DND-41 (cell line): ENCODE data around the gene C1orf116.

Source experiments
- ATAC-seq: fragments of 200-7000 bp; cut with Tn5 transposase; 3 replicates; pipeline ENCODE4 v1.9.1; 2021; ENCODE audit warnings: low read depth; ENCODE audit not compliant: insufficient read depth
- DNase-seq: peaks from one replicate; pipeline ENCODE4 v3.0.0-alpha.2; 2020
- H2AFZ ChIP-seq: 2 replicates; pipeline ENCODE4 v1.6.0; 2012; ENCODE audit warnings: low read depth, low read length
- H3K27ac ChIP-seq: 2 replicates; pipeline ENCODE4 v1.5.1; 2012; ENCODE audit warnings: low read length, inconsistent platforms
- H3K27me3 ChIP-seq: fragments of 200-600 bp; sonication (generic); 2 replicates; pipeline ENCODE4 v1.6.0; 2012; ENCODE audit warnings: low read length, mild to moderate bottlenecking, inconsistent platforms; ENCODE audit not compliant: insufficient read depth, poor library complexity
- H3K36me3 ChIP-seq: 2 replicates; pipeline ENCODE4 v1.5.1; 2012; ENCODE audit warnings: low read length, inconsistent platforms; ENCODE audit not compliant: insufficient read depth
- H3K4me1 ChIP-seq: 2 replicates; pipeline ENCODE4 v1.5.1; 2012; ENCODE audit warnings: mild to moderate bottlenecking, low read length; ENCODE audit not compliant: insufficient read depth
- H3K4me2 ChIP-seq: 2 replicates; pipeline ENCODE4 v1.6.0; 2012; ENCODE audit warnings: mild to moderate bottlenecking, moderate library complexity, low read length, inconsistent platforms; ENCODE audit not compliant: insufficient read depth
- H3K4me3 ChIP-seq, 2 experiments: fragments of 200-600 bp in 1 of 2; shearing (Covaris generic) in 1 of 2; 2 replicates each; pipeline ENCODE4 v1.5.1; 2012 to 2016; ENCODE audit warnings: inconsistent platforms in 2 of 2, low read length in 2 of 2, mild to moderate bottlenecking in 2 of 2, low read depth in 1 of 2, moderate library complexity in 1 of 2
- H3K79me2 ChIP-seq: 2 replicates; pipeline ENCODE4 v1.6.0; 2012; ENCODE audit warnings: low read length, inconsistent platforms; ENCODE audit not compliant: insufficient read depth
- H3K9ac ChIP-seq: 2 replicates; pipeline ENCODE4 v1.6.0; 2012; ENCODE audit warnings: low read depth, mild to moderate bottlenecking, inconsistent platforms, low read length, moderate library complexity
- H3K9me3 ChIP-seq: 2 replicates; pipeline ENCODE4 v1.5.1; 2012; ENCODE audit warnings: low read length, moderate library complexity, mild to moderate bottlenecking, inconsistent platforms; ENCODE audit not compliant: insufficient read depth, severe bottlenecking
- H4K20me1 ChIP-seq: 2 replicates; pipeline ENCODE4 v1.6.0; 2012; ENCODE audit warnings: low read length; ENCODE audit not compliant: insufficient read depth
- EZH2 ChIP-seq: IDR thresholded peaks from 3 replicates; pipeline ENCODE4 v1.6.1; 2012; ENCODE audit warnings: borderline replicate concordance, low read depth, mild to moderate bottlenecking, moderate library complexity, low read length, inconsistent platforms; ENCODE audit not compliant: severe bottlenecking
- TF ChIP-seq, protein P1 (sequence below): IDR thresholded peaks from 2 replicates; pipeline ENCODE4 v1.5.1; 2012; ENCODE audit warnings: borderline replicate concordance, low read length, moderate library complexity, mild to moderate bottlenecking; ENCODE audit not compliant: poor library complexity, severe bottlenecking; ENCODE audit errors: extremely low read depth

Gene C1orf116

GRCh38 chr1:207009945-207010344, 22.6 kb downstream of the C1orf116 start:
- H3K9ac ChIP-seq, result no peak overlapping the region
- H3K4me1 ChIP-seq, result no peaks in the 10 kb centered on the region
- no peaks in the 10 kb centered on the region for H3K79me2 ChIP-seq
- ATAC-seq (no peak), DNase-seq (no peak)
- H2AFZ ChIP-seq, result no peak overlapping the region
- H3K4me2 ChIP-seq, result no peak overlapping the region
- no peak for TF ChIP-seq EZH2
- TF ChIP-seq, protein P1, sequence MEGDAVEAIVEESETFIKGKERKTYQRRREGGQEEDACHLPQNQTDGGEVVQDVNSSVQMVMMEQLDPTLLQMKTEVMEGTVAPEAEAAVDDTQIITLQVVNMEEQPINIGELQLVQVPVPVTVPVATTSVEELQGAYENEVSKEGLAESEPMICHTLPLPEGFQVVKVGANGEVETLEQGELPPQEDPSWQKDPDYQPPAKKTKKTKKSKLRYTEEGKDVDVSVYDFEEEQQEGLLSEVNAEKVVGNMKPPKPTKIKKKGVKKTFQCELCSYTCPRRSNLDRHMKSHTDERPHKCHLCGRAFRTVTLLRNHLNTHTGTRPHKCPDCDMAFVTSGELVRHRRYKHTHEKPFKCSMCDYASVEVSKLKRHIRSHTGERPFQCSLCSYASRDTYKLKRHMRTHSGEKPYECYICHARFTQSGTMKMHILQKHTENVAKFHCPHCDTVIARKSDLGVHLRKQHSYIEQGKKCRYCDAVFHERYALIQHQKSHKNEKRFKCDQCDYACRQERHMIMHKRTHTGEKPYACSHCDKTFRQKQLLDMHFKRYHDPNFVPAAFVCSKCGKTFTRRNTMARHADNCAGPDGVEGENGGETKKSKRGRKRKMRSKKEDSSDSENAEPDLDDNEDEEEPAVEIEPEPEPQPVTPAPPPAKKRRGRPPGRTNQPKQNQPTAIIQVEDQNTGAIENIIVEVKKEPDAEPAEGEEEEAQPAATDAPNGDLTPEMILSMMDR, result no peak
- H3K4me3 ChIP-seq, result no peak overlapping the region
- peaks cover 38% of the 10 kb centered on the region for H3K27me3 ChIP-seq
- no peaks in the 10 kb centered on the region for H3K36me3 ChIP-seq
- no peaks in the 10 kb centered on the region for H4K20me1 ChIP-seq
- no peaks in the 10 kb centered on the region for H3K9me3 ChIP-seq
- no peak overlapping the region for H3K27ac ChIP-seq

- Histone ChIP-seq H3K4me1 (no peaks in the 10 kb centered on the region), H2AFZ (no peak overlapping the region)
Observed at GRCh38 chr1:207009182-207009850, 23.2 kb downstream of the C1orf116 start.

DNA sequence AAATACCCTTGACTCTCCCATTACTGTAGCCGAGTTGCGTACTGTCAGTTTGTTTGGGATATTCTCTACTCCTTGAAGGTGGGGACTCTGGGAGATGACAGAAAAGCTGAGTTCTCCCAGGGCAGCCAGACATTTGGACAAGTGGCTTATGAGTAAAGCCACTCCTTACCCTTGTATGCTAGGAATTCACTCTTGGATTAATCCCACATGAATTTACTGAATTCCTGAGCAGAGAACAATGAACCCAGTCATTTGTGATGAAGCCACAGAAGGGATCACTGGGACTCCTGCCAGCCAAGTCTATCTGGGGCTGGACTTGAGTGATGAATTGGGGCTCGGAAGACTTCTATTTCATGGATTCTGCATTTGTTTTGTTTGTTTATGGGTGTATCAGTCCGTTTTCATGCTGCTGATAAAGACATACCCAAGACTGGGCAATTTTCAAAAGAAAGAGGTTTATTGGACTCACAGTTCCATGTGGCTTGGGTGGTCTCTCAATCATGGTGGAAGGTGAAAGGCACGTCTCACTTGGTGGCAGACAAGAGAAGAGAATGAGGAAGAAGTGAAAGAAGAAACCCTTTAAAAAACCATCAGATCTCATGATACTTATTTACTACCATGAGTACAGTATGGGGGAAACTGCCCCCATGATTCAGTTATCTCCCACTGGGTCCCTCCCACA, 25.1 kb downstream of the C1orf116 start:
- Histone ChIP-seq H3K36me3 (no peaks in the 10 kb centered on the region), H3K4me3 (no peak overlapping the region), H3K79me2 (no peaks in the 10 kb centered on the region), H4K20me1 (no peaks in the 10 kb centered on the region), H3K4me2 (no peak overlapping the region), H2AFZ (no peak overlapping the region), H3K9ac (no peak overlapping the region), H3K4me1 (no peaks in the 10 kb centered on the region), H3K9me3 (no peaks in the 10 kb centered on the region), H3K27me3 (peaks cover 24% of the 10 kb centered on the region), H3K27ac (no peak overlapping the region)
- TF ChIP-seq, protein P1, result no peak
- TF ChIP-seq EZH2, result no peak
- DNase-seq (no peak), ATAC-seq (no peak)

More at GRCh38 chr1:207009182-207009850, 23.2 kb downstream of the C1orf116 start:
- H3K27me3 ChIP-seq, result peaks cover 36% of the 10 kb centered on the region
- H4K20me1 ChIP-seq, result no peaks in the 10 kb centered on the region
- no peak overlapping the region for H3K27ac ChIP-seq
- H3K4me2 ChIP-seq, result no peak overlapping the region
- ATAC-seq (no peak), DNase-seq (no peak)
- no peaks in the 10 kb centered on the region for H3K9me3 ChIP-seq
- H3K9ac ChIP-seq, result no peak overlapping the region
- H3K79me2 ChIP-seq, result no peaks in the 10 kb centered on the region
- no peak for TF ChIP-seq EZH2
- TF ChIP-seq, protein P1, result no peak
- no peaks in the 10 kb centered on the region for H3K36me3 ChIP-seq
- H3K4me3 ChIP-seq, result no peak overlapping the region
